ENCODE results near the gene FREM3. TPM values are rescaled to one million over a fixed set of nuclear protein-coding genes. Genes with fewer than 3 reads are reported as not detected.

The FREM3 gene
- total RNA-seq, 1 experiment from 2014 or later: not detected

- H3K27ac Mint-ChIP-seq: no peak overlapping the region
- Histone ChIP-seq H4K91ac (ENCODE audit: insufficient read length, low read depth, low read length) (no peak overlapping the region), H2BK20ac (ENCODE audit: low read depth, low read length, poor library complexity, severe bottlenecking) (no peak overlapping the region), H3K9me3 (ENCODE audit: control insufficient read depth, low read depth, low read length) (no peaks in the 10 kb centered on the region), H2BK12ac (ENCODE audit: insufficient read length, low read depth, low read length) (no peak overlapping the region), H4K8ac (replicated peaks; ENCODE audit: insufficient read length, low read depth, low read length) (no peak overlapping the region), H3K79me1 (ENCODE audit: insufficient read depth, low read depth, low read length, poor library complexity, severe bottlenecking) (no peaks in the 10 kb centered on the region), H3K56ac (ENCODE audit: insufficient read length, low read depth, low read length) (no peak overlapping the region), H3K23me2 (ENCODE audit: insufficient read length, low read depth, low read length, poor library complexity, severe bottlenecking) (no peaks in the 10 kb centered on the region), H3T11ph (ENCODE audit: low read length) (no peak overlapping the region), H3K79me2 (ENCODE audit: insufficient read depth, low read length) (no peaks in the 10 kb centered on the region), H3K18ac (ENCODE audit: insufficient read length, low read depth, low read length) (no peak overlapping the region), H3K23ac (ENCODE audit: insufficient read length, low read depth, low read length) (no peak overlapping the region), H3K14ac (ENCODE audit: insufficient read depth, low read length) (no peak overlapping the region), H3K4me1 (ENCODE audit: insufficient read depth, low read length) (no peaks in the 10 kb centered on the region), H4K20me1 (ENCODE audit: control insufficient read depth, insufficient read depth, insufficient read length) (no peaks in the 10 kb centered on the region), H3K27ac (ENCODE audit: insufficient read length, low read depth, low read length) (no peak overlapping the region), H2AFZ (ENCODE audit: low read length) (no peak overlapping the region), H3K9ac (ENCODE audit: extremely low read depth, insufficient read length, low read length) (no peak overlapping the region), H2BK15ac (ENCODE audit: low read depth, low read length) (no peak overlapping the region), H4K5ac (ENCODE audit: insufficient read length, low read depth, low read length) (no peak overlapping the region), H2BK120ac (ENCODE audit: low read depth, low read length, poor library complexity, severe bottlenecking) (no peak overlapping the region), H2BK5ac (ENCODE audit: insufficient read length, low read length) (no peak overlapping the region), H3K4me2 (ENCODE audit: insufficient read depth, insufficient read length, low read length) (no peak overlapping the region), H3K4ac (ENCODE audit: low read depth, low read length) (no peak overlapping the region), H2AK5ac (ENCODE audit: insufficient read length, low read length) (no peak overlapping the region), H3K27me3 (ENCODE audit: insufficient read depth, low read length) (no peaks in the 10 kb centered on the region)
- no peaks in the 10 kb centered on the region for H3K36me3 Mint-ChIP-seq (ENCODE audit: insufficient read depth in 1 of 3, low read depth in 3 of 3)
- no peak overlapping the region for H3K4me3 Mint-ChIP-seq
- H3K27me3 Mint-ChIP-seq (ENCODE audit: low read depth): no peaks in the 10 kb centered on the region
- TF ChIP-seq, protein P1, sequence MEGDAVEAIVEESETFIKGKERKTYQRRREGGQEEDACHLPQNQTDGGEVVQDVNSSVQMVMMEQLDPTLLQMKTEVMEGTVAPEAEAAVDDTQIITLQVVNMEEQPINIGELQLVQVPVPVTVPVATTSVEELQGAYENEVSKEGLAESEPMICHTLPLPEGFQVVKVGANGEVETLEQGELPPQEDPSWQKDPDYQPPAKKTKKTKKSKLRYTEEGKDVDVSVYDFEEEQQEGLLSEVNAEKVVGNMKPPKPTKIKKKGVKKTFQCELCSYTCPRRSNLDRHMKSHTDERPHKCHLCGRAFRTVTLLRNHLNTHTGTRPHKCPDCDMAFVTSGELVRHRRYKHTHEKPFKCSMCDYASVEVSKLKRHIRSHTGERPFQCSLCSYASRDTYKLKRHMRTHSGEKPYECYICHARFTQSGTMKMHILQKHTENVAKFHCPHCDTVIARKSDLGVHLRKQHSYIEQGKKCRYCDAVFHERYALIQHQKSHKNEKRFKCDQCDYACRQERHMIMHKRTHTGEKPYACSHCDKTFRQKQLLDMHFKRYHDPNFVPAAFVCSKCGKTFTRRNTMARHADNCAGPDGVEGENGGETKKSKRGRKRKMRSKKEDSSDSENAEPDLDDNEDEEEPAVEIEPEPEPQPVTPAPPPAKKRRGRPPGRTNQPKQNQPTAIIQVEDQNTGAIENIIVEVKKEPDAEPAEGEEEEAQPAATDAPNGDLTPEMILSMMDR (conservative IDR thresholded peaks at IDR 0.05): no peak
- no peak for DNase-seq
- no CpG with 5 or more reads among the region's 1 CpG for WGBS (ENCODE audit: extremely low coverage, insufficient read length, low lambda C conversion rate)
- H3K9me3 Mint-ChIP-seq: 0 out of 5 replicates have a peak, but pooled peaks cover 0 to 2% of the 10 kb centered on the region in 2 experiments
- H3K4me1 Mint-ChIP-seq: no peaks in the 10 kb centered on the region
These were observed 81.7 kb downstream of the FREM3 start for GRCh38 chr4:143618811-143619210.

Measured in H9 (cell line).